Thoracic aorta (tissue), 2 donors: Measurements from ENCODE around the gene COL1A1. TPM values are rescaled to one million over a fixed set of nuclear protein-coding genes. Genes with fewer than 3 reads are reported as not detected.

Experiments used
- ATAC-seq: fragments of 150-250 bp; one replicate; pipeline ENCODE4 v1.8.0; 2017; ENCODE audit warnings: low read depth; ENCODE audit not compliant: insufficient number of reproducible peaks, low FRiP score
- DNase-seq: peaks from one replicate; pipeline ENCODE4 v3.0.0-alpha.2; 2020; ENCODE audit warnings: low spot score
- H3K27ac ChIP-seq, 2 donors: fragments of 200-600 bp; sonication (generic); 1 replicate in 1 of 2; 2 replicates in 1 of 2; pipeline ENCODE4 v1.5.1; 2016; ENCODE audit warnings: mild to moderate bottlenecking in 2 of 2, moderate library complexity in 2 of 2
- H3K27me3 ChIP-seq: fragments of 200-600 bp; sonication (generic); replicated peaks from 2 replicates; pipeline ENCODE4 v1.6.0; 2016; ENCODE audit warnings: mild to moderate bottlenecking; ENCODE audit not compliant: insufficient read depth
- H3K36me3 ChIP-seq: fragments of 200-600 bp; sonication (generic); one replicate; pipeline ENCODE4 v1.5.1; 2016
- H3K4me1 ChIP-seq, 2 donors: fragments of 200-600 bp; sonication (generic); 1 replicate in 1 of 2; 2 replicates in 1 of 2; pipeline versions ENCODE4 v1.5.1 to v1.6.0; 2016; ENCODE audit warnings: low read depth in 2 of 2, mild to moderate bottlenecking in 1 of 2; ENCODE audit not compliant: control insufficient read depth in 1 of 2
- H3K4me3 ChIP-seq: fragments of 200-600 bp; sonication (generic); 2 replicates; pipeline ENCODE4 v1.5.1; 2016; ENCODE audit warnings: mild to moderate bottlenecking
- H3K9me3 ChIP-seq: fragments of 200-600 bp; sonication (generic); 2 replicates; pipeline ENCODE4 v1.5.1; 2016
- total RNA-seq, 2 donors: library from RNA; depleted of rRNA; stranded (reverse); fragments of >200 nt; gene quantifications; one replicate each; pipeline versions ENCODE4 v1.1.0 to v1.2.3, GENCODE V29; 2016
- TF ChIP-seq, protein P1 (sequence below): fragments of 200-600 bp; sonication (generic); IDR thresholded peaks from one replicate; pipeline ENCODE4 v1.5.1; 2019; ENCODE audit warnings: antibody characterized with exemption

The COL1A1 gene
- total RNA-seq, 2 donors from 2014 or later = 261 to 270 TPM

DNA sequence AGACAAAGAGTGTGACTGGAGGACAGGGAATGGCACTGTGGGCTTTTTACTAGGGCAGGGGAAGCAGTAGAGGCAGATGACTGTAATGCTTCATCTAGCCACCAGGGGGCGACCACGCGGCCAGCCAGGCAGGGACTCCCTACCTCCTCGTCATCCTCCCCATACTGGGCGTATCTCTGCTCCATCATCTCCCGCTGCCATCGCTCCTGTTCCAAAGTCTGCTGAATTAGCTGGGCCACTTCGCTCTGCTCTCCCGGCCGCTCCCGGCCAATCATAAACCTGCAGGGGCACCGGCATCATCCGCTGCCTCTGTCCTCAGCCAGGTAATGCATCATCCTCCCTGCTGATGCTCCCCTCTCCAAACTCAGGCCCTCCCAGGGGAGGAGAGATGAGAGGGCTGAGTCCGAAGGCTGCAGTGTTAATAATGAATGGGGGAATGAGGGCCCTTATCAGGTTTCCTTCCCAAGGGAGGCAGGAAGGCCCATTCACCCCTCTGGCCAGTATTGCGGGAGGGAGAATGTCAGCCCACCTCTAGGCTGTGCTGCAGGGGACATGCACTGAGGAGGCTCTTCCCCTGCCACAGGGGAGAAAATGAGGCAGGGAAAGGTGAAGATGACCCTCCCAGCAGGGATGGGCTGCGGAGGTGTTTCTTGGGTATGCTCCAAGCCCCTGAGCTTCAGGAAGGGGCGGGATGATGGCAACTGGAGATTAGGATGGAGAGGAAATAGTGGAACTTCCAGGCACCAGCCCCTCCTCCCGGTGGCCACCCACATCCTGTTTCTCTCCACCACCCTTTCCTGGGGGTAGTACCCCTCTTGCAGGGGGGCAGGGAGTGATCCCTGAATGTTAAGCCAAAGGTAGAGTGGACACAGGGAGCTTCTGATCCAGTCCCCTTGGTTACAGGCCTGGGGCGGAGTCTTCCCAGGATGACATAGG is 61.2 kb downstream of the COL1A1 start:
- peaks cover 86% of the 10 kb centered on the region for H3K36me3 ChIP-seq
- H3K4me3 ChIP-seq = no peak overlapping the region
- peaks cover 15 to 19% of the 10 kb centered on the region in 2 donors for H3K4me1 ChIP-seq
- no peaks in the 10 kb centered on the region for H3K27me3 ChIP-seq
- H3K9me3 ChIP-seq = no peaks in the 10 kb centered on the region
- no peak for DNase-seq
- peak; percentile 34 for ATAC-seq
- H3K27ac ChIP-seq = peak overlapping the region; percentile 41 to 64
- TF ChIP-seq, protein P1, sequence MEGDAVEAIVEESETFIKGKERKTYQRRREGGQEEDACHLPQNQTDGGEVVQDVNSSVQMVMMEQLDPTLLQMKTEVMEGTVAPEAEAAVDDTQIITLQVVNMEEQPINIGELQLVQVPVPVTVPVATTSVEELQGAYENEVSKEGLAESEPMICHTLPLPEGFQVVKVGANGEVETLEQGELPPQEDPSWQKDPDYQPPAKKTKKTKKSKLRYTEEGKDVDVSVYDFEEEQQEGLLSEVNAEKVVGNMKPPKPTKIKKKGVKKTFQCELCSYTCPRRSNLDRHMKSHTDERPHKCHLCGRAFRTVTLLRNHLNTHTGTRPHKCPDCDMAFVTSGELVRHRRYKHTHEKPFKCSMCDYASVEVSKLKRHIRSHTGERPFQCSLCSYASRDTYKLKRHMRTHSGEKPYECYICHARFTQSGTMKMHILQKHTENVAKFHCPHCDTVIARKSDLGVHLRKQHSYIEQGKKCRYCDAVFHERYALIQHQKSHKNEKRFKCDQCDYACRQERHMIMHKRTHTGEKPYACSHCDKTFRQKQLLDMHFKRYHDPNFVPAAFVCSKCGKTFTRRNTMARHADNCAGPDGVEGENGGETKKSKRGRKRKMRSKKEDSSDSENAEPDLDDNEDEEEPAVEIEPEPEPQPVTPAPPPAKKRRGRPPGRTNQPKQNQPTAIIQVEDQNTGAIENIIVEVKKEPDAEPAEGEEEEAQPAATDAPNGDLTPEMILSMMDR = peak; percentile 98

DNA sequence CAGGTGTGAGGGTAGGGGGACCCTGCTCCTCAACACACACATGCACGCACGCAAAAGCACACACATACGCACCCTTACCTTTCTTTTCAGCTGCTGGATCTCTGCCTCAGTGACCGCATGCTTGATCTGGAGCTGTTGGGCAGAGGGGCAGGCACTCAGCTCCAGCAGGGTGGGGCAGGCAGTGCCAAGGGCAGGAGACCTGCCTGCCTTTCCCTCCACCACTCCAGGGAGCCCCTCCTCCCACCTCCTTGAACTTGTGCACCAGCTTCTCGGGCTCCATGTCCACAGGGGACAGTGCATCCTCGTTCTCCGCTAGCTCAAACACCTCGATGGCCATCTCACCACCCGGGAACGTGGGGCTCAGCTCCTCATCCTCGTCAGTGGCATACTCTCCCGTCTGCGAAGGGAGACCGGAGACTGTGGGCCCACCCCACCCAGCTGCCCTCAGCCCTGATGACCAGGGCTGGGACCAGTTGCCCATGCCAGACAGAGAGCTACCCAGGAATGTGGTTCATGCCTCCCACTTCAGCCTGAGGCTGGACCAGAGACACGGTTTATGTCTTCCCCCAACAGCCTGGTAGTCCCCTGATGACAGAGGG is 62.1 kb downstream of the COL1A1 start:
- no peaks in the 10 kb centered on the region for H3K9me3 ChIP-seq
- TF ChIP-seq, protein P1 = no peak
- ATAC-seq = no peak
- H3K36me3 ChIP-seq = peaks cover 84% of the 10 kb centered on the region
- no peaks in the 10 kb centered on the region for H3K27me3 ChIP-seq
- no peak for DNase-seq
- peak overlapping the region; percentile 34 to 64 for H3K27ac ChIP-seq
- H3K4me3 ChIP-seq = no peak overlapping the region
- peaks cover 12 to 22% of the 10 kb centered on the region in 2 donors for H3K4me1 ChIP-seq

DNA sequence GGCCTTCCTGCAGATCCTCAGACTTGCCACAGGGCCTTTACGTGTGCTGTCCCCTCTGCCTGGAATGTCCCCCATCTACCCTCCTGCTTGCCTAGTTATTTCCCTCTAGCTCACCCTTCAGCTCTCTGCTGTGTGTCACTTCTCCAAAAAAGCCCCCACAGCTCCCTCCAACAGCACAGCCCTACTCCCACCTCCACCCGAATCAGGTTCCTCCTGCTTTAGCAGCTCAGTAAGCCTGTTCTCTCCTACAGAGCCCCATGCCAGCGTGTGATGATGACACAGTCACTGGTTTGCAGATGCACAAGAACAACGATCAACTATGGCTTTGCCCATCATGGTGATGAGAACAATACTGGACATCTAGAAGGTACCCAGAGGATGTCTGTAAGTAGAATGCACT is 64.4 kb downstream of the COL1A1 start:
- no peaks in the 10 kb centered on the region for H3K9me3 ChIP-seq
- TF ChIP-seq, protein P1 = no peak
- DNase-seq = no peak
- H3K27me3 ChIP-seq = no peaks in the 10 kb centered on the region
- peak overlapping the region in 1 of 2 donors; percentile 7 for H3K27ac ChIP-seq
- H3K4me1 ChIP-seq = peaks cover 25 to 36% of the 10 kb centered on the region in 2 donors
- H3K4me3 ChIP-seq = no peak overlapping the region
- H3K36me3 ChIP-seq = peaks cover 66% of the 10 kb centered on the region
- no peak for ATAC-seq

DNA sequence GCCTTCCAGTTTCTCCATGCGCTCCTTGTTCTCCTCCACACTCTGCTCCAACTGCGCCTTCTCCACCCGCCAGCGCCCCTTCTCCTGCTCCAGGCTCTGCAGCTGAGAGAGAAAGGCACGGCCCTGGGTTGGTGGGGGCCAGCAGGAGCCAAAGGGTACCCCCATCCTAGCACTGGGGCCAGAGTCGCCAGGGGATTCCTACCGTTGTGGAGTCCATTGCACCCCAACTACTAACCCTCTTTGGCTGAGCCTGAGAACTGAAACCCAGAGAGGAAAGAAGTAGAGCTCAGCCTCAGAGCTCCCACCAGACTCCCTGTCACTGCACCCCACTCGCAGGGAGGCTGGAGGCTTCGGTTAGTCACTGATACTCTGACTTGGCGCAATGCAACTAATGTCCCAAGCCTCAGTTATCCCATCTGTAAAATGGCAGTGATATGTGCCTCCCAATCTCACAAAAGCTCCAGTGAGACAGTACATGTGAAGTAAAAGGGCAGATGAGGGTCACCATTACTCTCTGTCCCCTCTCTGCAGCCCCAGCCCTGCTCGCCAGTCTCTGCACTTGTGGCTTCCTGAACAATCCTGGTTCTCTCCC is 65.2 kb downstream of the COL1A1 start:
- TF ChIP-seq, protein P1 = no peak
- ATAC-seq (no peak), DNase-seq (no peak)
- H3K9me3 ChIP-seq = no peaks in the 10 kb centered on the region
- H3K4me1 ChIP-seq = peaks cover 24 to 45% of the 10 kb centered on the region in 2 donors
- H3K4me3 ChIP-seq = no peak overlapping the region
- H3K27me3 ChIP-seq = no peaks in the 10 kb centered on the region
- H3K36me3 ChIP-seq = peaks cover 65% of the 10 kb centered on the region
- H3K27ac ChIP-seq = no peak overlapping the region
